ENCODE results near the gene PRKCZ. TPM values are rescaled to one million over a fixed set of nuclear protein-coding genes. Genes with fewer than 3 reads are reported as not detected.

Gene PRKCZ
- total RNA-seq, 1 donor: 2.6 TPM

- peak overlapping the region; percentile 86 for H3K4me3 ChIP-seq (ENCODE audit: low read depth, low read length)
- peak; percentile 99 for DNase-seq (ENCODE audit: low read depth)
These were observed 184.0 kb downstream of the PRKCZ start for GRCh38 chr1:2233997-2234761.

GRCh38 chr1:2234762-2235113 is 184.5 kb downstream of the PRKCZ start:
- TF ChIP-seq CTCF (IDR thresholded peaks at IDR 0.05; ENCODE audit: insufficient read depth, low read depth, low read length): no peak
- H3K4me3 ChIP-seq (ENCODE audit: low read depth, low read length): peak overlapping the region; percentile 44

More at GRCh38 chr1:2233997-2234761, 184.0 kb downstream of the PRKCZ start:
- no peak for TF ChIP-seq CTCF (IDR thresholded peaks at IDR 0.05; ENCODE audit: insufficient read depth, low read depth, low read length)

More at GRCh38 chr1:2234762-2235113, 184.5 kb downstream of the PRKCZ start:
- no peak for DNase-seq (ENCODE audit: low read depth)

Other genes starting within 250 kb of the PRKCZ start
- 107 and 124 TPM in 2 replicates for gene GNB1, start 159.3 kb upstream of the PRKCZ start, total RNA-seq
- gene CALML6, start 135.2 kb upstream of the PRKCZ start, total RNA-seq: under 0.01 TPM in 2 replicates
- 0.32 and 0.43 TPM in 2 replicates for gene TMEM52, start 131.1 kb upstream of the PRKCZ start, total RNA-seq
- not detected in 2 replicates for gene CFAP74, start 46.6 kb upstream of the PRKCZ start, total RNA-seq
- gene GABRD, start 31.1 kb upstream of the PRKCZ start, total RNA-seq: not detected in 2 replicates
- 20.7 and 30.3 TPM in 2 replicates for gene FAAP20, start 144.4 kb downstream of the PRKCZ start, total RNA-seq
- 26.8 and 32.9 TPM in 2 replicates for gene SKI, start 177.9 kb downstream of the PRKCZ start, total RNA-seq

Measured in fibroblast of villous mesenchyme (primary cell).